PFSK-1 (cell line): ENCODE results near the gene JPH4.

Experiments
- REST ChIP-seq, 2 experiments: IDR thresholded peaks; 2 replicates each; pipeline versions ENCODE4 v1.6.1 to v1.8.0; 2011 to 2012; ENCODE audit warnings: low read depth in 2 of 2, low read length in 2 of 2, control low read depth in 1 of 2, inconsistent platforms in 1 of 2, mild to moderate bottlenecking in 1 of 2, moderate library complexity in 1 of 2; ENCODE audit not compliant: insufficient read depth in 1 of 2
- TAF1 ChIP-seq: IDR thresholded peaks from 2 replicates; pipeline ENCODE4 v1.6.1; 2012; ENCODE audit warnings: low read length, control low read depth, borderline replicate concordance; ENCODE audit not compliant: insufficient read depth

- TF ChIP-seq TAF1 = no peak
- TF ChIP-seq REST (IDR thresholded peaks at IDR 0.05; ENCODE audit: insufficient read depth in 1 of 2, low read depth in 2 of 2, low read length in 2 of 2) = no peak
Observed at GRCh38 chr14:23610090-23610814, 31.7 kb upstream of the JPH4 start.
